GM12878 (cell line): Measurements from ENCODE around the gene WNK2.

ENCODE experiments used
- CBX5 ChIP-seq: sonication (generic); IDR thresholded peaks from 2 replicates; pipeline ENCODE4 v1.6.1; 2016; ENCODE audit warnings: low read depth, moderate library complexity, mild to moderate bottlenecking, inconsistent platforms
- CHD2 ChIP-seq: IDR thresholded peaks from 2 replicates; pipeline ENCODE4 v1.6.1; 2011; ENCODE audit warnings: low read depth, low read length, improper control_type of control experiment, borderline replicate concordance
- CTCF ChIP-seq, 3 experiments: IDR thresholded peaks in 2 of 3; conservative IDR thresholded peaks in 1 of 3; 2 replicates each; pipeline ENCODE4 v1.5.1; 2011; ENCODE audit warnings: low read depth in 3 of 3, low read length in 3 of 3, mild to moderate bottlenecking in 3 of 3, control low read depth in 2 of 3, moderate library complexity in 2 of 3, inconsistent platforms in 1 of 3, mixed read lengths in 1 of 3; ENCODE audit not compliant: control insufficient read depth in 2 of 3, insufficient read depth in 1 of 3; ENCODE audit errors: extremely low read depth in 1 of 3
- IRF3 ChIP-seq: fragments of 450-650 bp; IDR thresholded peaks from 2 replicates; pipeline ENCODE4 v1.6.1; 2014; ENCODE audit warnings: mild to moderate bottlenecking
- NFIC ChIP-seq: IDR thresholded peaks from 2 replicates; pipeline ENCODE4 v1.6.1; 2012; ENCODE audit warnings: low read depth, mild to moderate bottlenecking, inconsistent platforms, low read length, moderate library complexity
- POLR2A ChIP-seq: IDR thresholded peaks from 2 replicates; pipeline ENCODE4 v1.6.1; 2011; ENCODE audit warnings: low read depth, mild to moderate bottlenecking, low read length
- TCF12 ChIP-seq: IDR thresholded peaks from 2 replicates; pipeline ENCODE4 v1.6.1; 2011; ENCODE audit warnings: low read depth, mild to moderate bottlenecking, low read length
- TF ChIP-seq, protein P1 (sequence below): fragments of 450-650 bp; formaldehyde crosslinking; IDR thresholded peaks from 2 replicates; pipeline ENCODE4 v1.5.0; 2022; ENCODE audit warnings: mild to moderate bottlenecking, missing genetic modification characterization

DNA sequence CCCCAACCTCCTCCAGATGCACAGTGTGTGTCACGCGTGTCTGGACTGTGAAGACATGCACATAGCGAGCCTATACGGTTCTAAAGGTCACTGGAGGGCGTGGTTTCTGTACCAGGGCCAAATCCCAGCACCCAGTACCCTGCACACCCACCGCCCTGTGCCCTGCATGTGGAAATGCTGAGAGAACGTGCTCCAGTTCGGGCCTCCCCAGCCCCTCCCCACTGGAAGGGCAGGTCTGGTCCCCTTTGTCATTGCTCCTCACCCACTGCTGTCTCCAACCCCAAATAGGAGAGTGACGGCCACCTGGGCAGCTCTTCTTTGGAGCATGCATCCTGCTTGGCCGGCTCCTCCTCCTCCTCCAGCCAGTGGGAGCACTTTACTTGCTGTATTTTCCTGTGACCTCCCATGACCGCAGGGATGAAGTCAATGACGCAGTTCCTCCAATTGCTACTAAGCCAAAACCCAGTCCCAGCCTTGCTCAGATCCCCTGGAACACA lies 116.7 kb downstream of the WNK2 start:
- TF ChIP-seq TCF12 (no peak), IRF3 (no peak), CBX5 (no peak), NFIC (no peak), CHD2 (no peak), CTCF (IDR thresholded peaks at IDR 0.05 in 2 of 3, conservative IDR thresholded peaks at IDR 0.05 in 1 of 3; ENCODE audit: control insufficient read depth in 2 of 3, extremely low read depth in 1 of 3, insufficient read depth in 1 of 3, low read depth in 3 of 3, low read length in 3 of 3) (no peak), POLR2A (no peak)
- TF ChIP-seq, protein P1, sequence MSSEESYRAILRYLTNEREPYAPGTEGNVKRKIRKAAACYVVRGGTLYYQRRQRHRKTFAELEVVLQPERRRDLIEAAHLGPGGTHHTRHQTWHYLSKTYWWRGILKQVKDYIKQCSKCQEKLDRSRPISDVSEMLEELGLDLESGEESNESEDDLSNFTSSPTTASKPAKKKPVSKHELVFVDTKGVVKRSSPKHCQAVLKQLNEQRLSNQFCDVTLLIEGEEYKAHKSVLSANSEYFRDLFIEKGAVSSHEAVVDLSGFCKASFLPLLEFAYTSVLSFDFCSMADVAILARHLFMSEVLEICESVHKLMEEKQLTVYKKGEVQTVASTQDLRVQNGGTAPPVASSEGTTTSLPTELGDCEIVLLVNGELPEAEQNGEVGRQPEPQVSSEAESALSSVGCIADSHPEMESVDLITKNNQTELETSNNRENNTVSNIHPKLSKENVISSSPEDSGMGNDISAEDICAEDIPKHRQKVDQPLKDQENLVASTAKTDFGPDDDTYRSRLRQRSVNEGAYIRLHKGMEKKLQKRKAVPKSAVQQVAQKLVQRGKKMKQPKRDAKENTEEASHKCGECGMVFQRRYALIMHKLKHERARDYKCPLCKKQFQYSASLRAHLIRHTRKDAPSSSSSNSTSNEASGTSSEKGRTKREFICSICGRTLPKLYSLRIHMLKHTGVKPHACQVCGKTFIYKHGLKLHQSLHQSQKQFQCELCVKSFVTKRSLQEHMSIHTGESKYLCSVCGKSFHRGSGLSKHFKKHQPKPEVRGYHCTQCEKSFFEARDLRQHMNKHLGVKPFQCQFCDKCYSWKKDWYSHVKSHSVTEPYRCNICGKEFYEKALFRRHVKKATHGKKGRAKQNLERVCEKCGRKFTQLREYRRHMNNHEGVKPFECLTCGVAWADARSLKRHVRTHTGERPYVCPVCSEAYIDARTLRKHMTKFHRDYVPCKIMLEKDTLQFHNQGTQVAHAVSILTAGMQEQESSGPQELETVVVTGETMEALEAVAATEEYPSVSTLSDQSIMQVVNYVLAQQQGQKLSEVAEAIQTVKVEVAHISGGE (CRISPR knock-in tag) = no peak
